SU-DHL-6 (cell line): ENCODE results near the gene KCNF1.

Experiments
- H2AFZ ChIP-seq: fragments of 200-600 bp; sonication (generic); 2 replicates; pipeline ENCODE4 v1.6.1; 2014; ENCODE audit warnings: low read depth, mild to moderate bottlenecking, moderate library complexity, mixed read lengths, antibody characterized with exemption, low read length; ENCODE audit not compliant: severe bottlenecking
- H3F3A ChIP-seq: fragments of 200-600 bp; shearing (Covaris generic); 2 replicates; pipeline ENCODE4 v1.6.0; 2016; ENCODE audit warnings: antibody characterized with exemption, mild to moderate bottlenecking; ENCODE audit not compliant: insufficient read depth
- H3K27ac ChIP-seq: fragments of 200-600 bp; sonication (generic); 2 replicates; pipeline ENCODE4 v1.5.1; 2016; ENCODE audit warnings: low read depth, mild to moderate bottlenecking, low read length, moderate library complexity, mixed read lengths
- H3K27me3 ChIP-seq: fragments of 200-600 bp; sonication (generic), shearing (Covaris generic); 2 replicates; pipeline ENCODE4 v1.6.0; 2014; ENCODE audit warnings: mild to moderate bottlenecking, low read length
- H3K36me3 ChIP-seq: fragments of 200-600 bp; sonication (generic); 2 replicates; pipeline ENCODE4 v1.6.1; 2014; ENCODE audit warnings: mild to moderate bottlenecking, low read length, mixed read lengths
- H3K4me2 ChIP-seq: fragments of 300-600, 200-600 bp; shearing (Covaris generic), sonication (generic); 2 replicates; pipeline ENCODE4 v1.6.0; 2014; ENCODE audit warnings: low read length, low read depth, mild to moderate bottlenecking; ENCODE audit not compliant: poor library complexity, severe bottlenecking
- H3K4me3 ChIP-seq: fragments of 200-600 bp; sonication (generic); 2 replicates; pipeline ENCODE4 v1.5.1; 2014; ENCODE audit warnings: antibody characterized with exemption, low read length, mild to moderate bottlenecking, mixed read lengths; ENCODE audit not compliant: insufficient read depth, poor library complexity, severe bottlenecking
- H3K79me2 ChIP-seq: fragments of 200-600 bp; sonication (generic); 2 replicates; pipeline ENCODE4 v1.6.1; 2014; ENCODE audit warnings: mild to moderate bottlenecking, low read length, moderate library complexity; ENCODE audit not compliant: insufficient read depth
- H3K9ac ChIP-seq: fragments of 200-600 bp; sonication (generic); 2 replicates; pipeline ENCODE4 v1.7.0; 2014; ENCODE audit warnings: mild to moderate bottlenecking, low read length
- H3K9me2 ChIP-seq: fragments of 200-600 bp; sonication (generic); replicated peaks from 2 replicates; pipeline ENCODE4 v1.6.1; 2014; ENCODE audit warnings: low read length; ENCODE audit not compliant: insufficient read depth
- H3K9me3 ChIP-seq: fragments of 200-600 bp; sonication (generic); 2 replicates; pipeline ENCODE4 v1.6.1; 2014; ENCODE audit warnings: low read length, mixed read lengths; ENCODE audit not compliant: insufficient read depth
- H4K20me1 ChIP-seq: fragments of 200-600 bp; sonication (generic); 2 replicates; pipeline ENCODE4 v1.6.1; 2014; ENCODE audit warnings: low read depth, mild to moderate bottlenecking, antibody characterized with exemption, low read length, moderate library complexity, mixed read lengths
- CTCF ChIP-seq: fragments of 200-600 bp; sonication (generic); IDR thresholded peaks from one replicate; pipeline ENCODE4 v1.5.1; 2017; ENCODE audit warnings: antibody characterized with exemption, mild to moderate bottlenecking, low read length, moderate library complexity; ENCODE audit not compliant: insufficient read depth, poor library complexity, severe bottlenecking
- EZH2phosphoT487 ChIP-seq: fragments of 200-600 bp; sonication (generic), shearing (Covaris generic); conservative IDR thresholded peaks from 2 replicates; pipeline ENCODE4 v1.6.1; 2018; ENCODE audit warnings: mild to moderate bottlenecking, antibody characterized with exemption, low read length, moderate library complexity, mixed read lengths

The KCNF1 gene

GRCh38 chr2:10917927-10918326 lies 6.2 kb downstream of the KCNF1 start:
- H4K20me1 ChIP-seq = no peaks in the 10 kb centered on the region
- no peak overlapping the region for H3K9ac ChIP-seq
- no peak overlapping the region for H2AFZ ChIP-seq
- TF ChIP-seq CTCF (no peak), EZH2phosphoT487 (no peak)
- H3K4me2 ChIP-seq = no peak overlapping the region
- H3K79me2 ChIP-seq = no peaks in the 10 kb centered on the region
- H3K9me3 ChIP-seq = no peaks in the 10 kb centered on the region
- H3K36me3 ChIP-seq = no peaks in the 10 kb centered on the region
- no peak overlapping the region for H3K27ac ChIP-seq
- no peaks in the 10 kb centered on the region for H3F3A ChIP-seq
- no peak overlapping the region for H3K4me3 ChIP-seq
- no peaks in the 10 kb centered on the region for H3K9me2 ChIP-seq
- H3K27me3 ChIP-seq = no peaks in the 10 kb centered on the region

- H3K9ac ChIP-seq = no peak overlapping the region
- H3K4me3 ChIP-seq = no peak overlapping the region
- no peaks in the 10 kb centered on the region for H3F3A ChIP-seq
- H3K9me3 ChIP-seq = no peaks in the 10 kb centered on the region
- no peaks in the 10 kb centered on the region for H3K36me3 ChIP-seq
- no peak overlapping the region for H3K4me2 ChIP-seq
- H3K27ac ChIP-seq = no peak overlapping the region
- H3K27me3 ChIP-seq = no peaks in the 10 kb centered on the region
- TF ChIP-seq EZH2phosphoT487 (no peak), CTCF (no peak)
- H3K79me2 ChIP-seq = no peaks in the 10 kb centered on the region
- H2AFZ ChIP-seq = no peak overlapping the region
- H4K20me1 ChIP-seq = no peaks in the 10 kb centered on the region
- no peaks in the 10 kb centered on the region for H3K9me2 ChIP-seq
Observed at GRCh38 chr2:10918661-10919409, 7.1 kb downstream of the KCNF1 start.

- Histone ChIP-seq H3K36me3 (no peaks in the 10 kb centered on the region), H3K4me3 (no peak overlapping the region), H3K9me2 (no peaks in the 10 kb centered on the region), H3K4me2 (no peak overlapping the region), H3K9me3 (no peaks in the 10 kb centered on the region), H3K27me3 (no peaks in the 10 kb centered on the region), H3K27ac (no peak overlapping the region), H3F3A (no peaks in the 10 kb centered on the region), H3K79me2 (no peaks in the 10 kb centered on the region), H3K9ac (no peak overlapping the region), H4K20me1 (no peaks in the 10 kb centered on the region), H2AFZ (no peak overlapping the region)
- TF ChIP-seq EZH2phosphoT487 = no peak
Observed at GRCh38 chr2:10919410-10919770, 7.7 kb downstream of the KCNF1 start.

GRCh38 chr2:10919771-10920621 lies 8.3 kb downstream of the KCNF1 start:
- no peaks in the 10 kb centered on the region for H3K9me2 ChIP-seq
- H3K4me2 ChIP-seq = no peak overlapping the region
- no peak for TF ChIP-seq CTCF
- TF ChIP-seq EZH2phosphoT487 = no peak
- no peak overlapping the region for H2AFZ ChIP-seq
- H4K20me1 ChIP-seq = no peaks in the 10 kb centered on the region
- no peak overlapping the region for H3K9ac ChIP-seq
- H3K9me3 ChIP-seq = no peaks in the 10 kb centered on the region
- H3K4me3 ChIP-seq = no peak overlapping the region
- no peaks in the 10 kb centered on the region for H3K79me2 ChIP-seq
- no peaks in the 10 kb centered on the region for H3F3A ChIP-seq
- H3K27me3 ChIP-seq = no peaks in the 10 kb centered on the region
- H3K27ac ChIP-seq = no peak overlapping the region
- H3K36me3 ChIP-seq = no peaks in the 10 kb centered on the region
